Stimulated activated CD8-positive, alpha-beta memory T cell treated with anti-CD3 and anti-CD28 coated beads, Interleukin-12 subunit alpha, Interleukin-12 subunit beta, amount 100 ng/mL, for 24 hours (primary cell): ENCODE data around the gene GCHFR.

ENCODE experiments used
- DNase-seq: peaks from one replicate; pipeline ENCODE4 v3.0.0-alpha.2; 2020; ENCODE audit errors: extremely low read depth

GCHFR gene

DNA sequence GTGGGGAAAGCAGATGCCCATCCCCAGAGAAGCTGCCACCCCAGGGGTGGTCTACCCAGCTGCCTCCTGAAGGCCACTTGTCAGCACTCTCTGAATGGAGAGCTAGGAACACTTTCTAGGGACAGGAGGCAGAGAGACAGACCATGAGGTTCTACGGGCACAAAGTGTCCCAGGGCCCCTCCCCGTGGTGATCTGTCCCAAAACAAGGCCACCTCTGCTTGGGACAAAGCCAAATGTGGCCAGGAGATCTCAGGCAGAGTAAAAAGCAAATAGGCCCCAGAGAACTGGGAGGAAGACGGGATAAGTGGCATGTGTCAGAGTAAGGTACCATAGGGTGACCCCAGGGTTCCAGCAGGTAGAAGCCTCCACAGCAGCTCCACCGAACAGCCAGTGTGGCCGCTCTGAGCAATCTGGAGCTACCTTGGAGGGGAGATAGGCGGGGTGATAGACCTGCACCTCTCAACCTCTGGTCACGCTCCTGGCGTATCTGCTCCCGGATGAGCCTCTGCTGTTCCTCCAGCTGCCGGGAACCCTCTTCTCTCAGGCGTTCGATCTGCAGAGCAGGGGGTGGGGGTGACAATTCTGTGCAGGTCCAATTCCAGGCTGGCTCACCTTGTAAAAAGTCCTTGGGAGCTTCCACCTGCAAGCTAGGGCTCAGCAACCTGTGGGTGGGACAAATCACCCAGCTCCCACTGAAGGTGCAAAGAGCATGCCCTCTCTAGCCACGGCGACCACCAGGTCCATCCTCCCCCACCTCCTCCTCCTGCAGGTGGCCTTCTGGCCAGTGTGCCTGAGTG is 12.1 kb downstream of the GCHFR start:
- no peak for DNase-seq

DNA sequence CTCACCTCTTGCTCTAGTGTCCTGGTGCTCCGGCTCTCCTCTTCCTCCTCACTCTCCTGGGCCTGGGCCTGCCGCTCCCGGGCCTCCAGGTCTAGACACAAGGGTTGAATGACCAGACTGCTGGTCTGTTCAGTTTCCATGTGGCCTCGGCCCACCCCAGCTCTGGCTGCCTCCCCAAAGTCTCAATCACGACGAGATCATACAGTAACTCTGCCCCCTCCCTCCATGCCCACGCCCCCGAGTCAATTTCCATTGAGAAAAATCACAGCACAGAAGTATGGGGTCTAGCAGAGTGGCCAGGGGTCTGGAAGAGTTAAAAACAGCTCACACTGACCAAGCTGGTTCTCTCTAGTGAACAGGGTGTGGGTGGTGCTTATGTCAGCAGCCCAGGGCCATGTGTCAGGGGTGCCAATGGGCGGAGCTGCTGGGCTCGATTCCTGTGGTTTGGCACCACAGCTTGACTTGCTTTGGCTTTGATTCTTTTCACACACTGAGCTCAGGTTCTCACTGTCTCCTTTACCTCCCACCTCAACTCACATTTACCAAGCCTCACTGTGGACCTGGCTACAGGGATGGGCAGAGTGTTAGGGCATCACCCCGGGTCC is 12.8 kb downstream of the GCHFR start:
- DNase-seq = no peak

DNA sequence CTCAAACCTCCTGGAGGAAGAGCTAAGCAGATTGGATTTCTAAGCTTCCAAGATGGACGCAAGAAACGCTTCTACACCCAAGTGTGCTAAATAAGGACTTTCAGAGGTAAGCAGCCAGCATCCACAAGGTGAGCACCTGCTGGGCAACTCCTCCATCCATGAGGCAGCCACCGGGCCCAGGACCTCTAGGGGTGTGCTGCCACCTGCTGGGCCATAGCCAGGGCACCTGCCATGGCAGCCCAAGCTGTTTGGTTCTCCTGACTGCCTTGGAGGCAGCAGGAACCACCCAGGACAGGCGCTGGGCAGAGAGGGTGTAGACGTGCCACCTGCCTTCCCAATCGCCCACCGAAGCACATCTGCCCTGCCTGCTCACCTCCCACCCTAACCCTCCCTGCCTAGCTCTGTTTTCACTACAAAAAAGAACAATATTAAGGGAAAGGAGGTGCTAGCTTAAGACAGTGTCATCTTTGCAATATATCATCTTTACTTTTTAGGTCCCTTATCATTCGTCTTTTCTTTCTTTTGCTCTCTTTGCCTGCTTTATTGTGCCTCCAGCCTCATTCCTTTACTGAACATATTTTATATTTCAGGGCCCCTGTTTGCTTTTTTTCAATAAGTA is 18.9 kb downstream of the GCHFR start:
- no peak for DNase-seq

- no peak for DNase-seq
Measured at GRCh38 chr15:40785164-40785563, 21.3 kb downstream of the GCHFR start.

DNA sequence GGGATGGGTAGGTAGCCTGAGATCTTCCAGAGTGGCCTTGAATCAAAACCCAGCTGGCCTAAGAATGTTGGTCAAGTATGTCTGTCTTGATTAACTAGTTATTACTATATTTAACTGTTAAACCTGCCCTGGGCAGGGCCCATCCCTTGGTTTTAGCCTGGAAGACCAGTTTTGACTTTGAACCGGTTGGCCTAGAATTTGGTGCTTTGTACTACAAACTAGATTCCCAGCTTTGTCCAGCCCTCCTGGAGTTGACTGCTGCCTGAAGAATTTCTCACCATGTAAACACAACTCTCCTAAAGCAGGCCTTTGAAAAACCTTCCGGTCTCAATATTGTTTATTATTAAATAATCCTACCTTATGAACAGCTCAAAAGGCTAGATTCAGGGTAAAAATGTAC is 21.9 kb downstream of the GCHFR start:
- no peak for DNase-seq

DNA sequence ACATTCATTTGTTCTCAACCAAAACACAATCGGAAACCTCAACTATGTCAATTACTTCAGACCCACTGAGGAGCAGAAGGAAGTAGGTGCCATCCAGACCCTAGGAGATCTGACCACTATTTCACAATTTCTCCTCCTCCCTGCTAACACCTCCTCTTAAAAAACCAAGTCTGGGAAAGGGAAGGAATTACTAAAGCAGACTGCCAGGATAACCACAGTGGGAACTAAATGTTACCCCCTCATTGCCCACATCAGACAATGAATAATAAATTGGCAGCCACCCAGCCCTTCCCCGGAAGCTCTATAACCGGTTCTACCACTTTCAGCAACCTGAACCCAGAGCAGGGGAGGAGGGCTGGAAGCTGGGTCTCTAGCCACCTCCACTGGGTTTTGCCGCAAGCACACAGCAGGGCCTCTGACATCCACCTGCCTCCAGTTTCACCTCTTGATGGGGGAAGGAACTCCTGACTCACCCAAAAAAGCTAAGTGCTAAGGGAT is 23.5 kb downstream of the GCHFR start:
- DNase-seq = no peak

DNA sequence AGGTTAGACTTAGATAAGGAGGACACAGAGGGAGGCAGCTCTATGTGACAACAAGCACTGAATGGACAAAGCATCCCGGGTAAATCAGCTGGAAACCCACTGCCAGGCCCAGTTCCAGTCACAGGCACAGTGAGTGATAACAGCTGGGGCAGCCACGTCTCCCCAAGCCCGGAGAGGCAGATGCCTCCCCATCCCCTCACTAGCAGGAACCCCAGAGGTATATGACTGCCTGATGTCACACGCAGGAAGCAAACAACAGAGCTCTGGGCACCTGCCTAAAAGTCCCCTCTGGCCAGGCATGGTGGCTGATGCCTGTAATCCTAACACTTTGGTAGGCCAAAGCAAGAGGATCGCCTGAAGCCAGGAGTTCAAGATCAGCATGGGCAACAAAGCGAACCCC is 24.1 kb downstream of the GCHFR start:
- DNase-seq = no peak

GRCh38 chr15:40789119-40789518 is 25.3 kb downstream of the GCHFR start:
- no peak for DNase-seq

GRCh38 chr15:40789999-40790398 is 26.1 kb downstream of the GCHFR start:
- no peak for DNase-seq

GRCh38 chr15:40790718-40791117 is 26.9 kb downstream of the GCHFR start:
- no peak for DNase-seq

GRCh38 chr15:40792394-40792793 is 28.5 kb downstream of the GCHFR start:
- no peak for DNase-seq

DNA sequence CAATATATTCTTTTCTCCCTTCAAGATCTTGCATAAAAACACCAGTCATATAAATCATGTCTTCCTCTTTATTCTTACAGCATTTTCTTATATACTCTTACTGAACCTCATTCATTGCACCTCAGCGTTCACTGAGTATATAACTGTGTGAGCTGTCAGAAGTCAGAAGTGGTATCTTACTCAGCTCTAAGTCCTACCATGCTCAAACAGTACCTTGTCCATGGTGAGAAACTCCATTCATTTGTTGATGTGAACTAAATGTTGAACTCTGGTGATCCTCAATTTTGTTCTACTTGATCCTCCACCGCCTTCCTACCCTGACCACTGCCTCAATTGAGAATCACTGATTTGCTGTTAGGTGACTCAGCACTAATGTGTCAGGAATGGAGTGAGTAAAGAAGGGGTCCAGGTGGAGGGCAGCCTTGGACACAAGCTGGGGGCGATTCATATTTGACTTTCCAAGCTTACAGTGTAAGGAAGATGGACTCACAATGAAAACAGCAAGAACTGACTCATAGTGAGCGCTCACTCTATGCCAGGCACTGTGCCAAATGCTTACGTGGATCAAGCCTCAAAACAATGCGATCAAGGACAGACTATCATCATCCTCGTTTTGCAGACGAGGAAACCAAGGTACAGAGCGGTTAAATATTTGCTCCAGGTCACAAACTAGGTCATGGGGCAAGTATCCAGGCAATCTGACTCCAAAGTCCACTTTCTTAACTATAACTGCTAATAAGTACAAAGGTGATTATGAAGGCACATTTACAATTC is 29.5 kb downstream of the GCHFR start:
- DNase-seq = no peak

DNA sequence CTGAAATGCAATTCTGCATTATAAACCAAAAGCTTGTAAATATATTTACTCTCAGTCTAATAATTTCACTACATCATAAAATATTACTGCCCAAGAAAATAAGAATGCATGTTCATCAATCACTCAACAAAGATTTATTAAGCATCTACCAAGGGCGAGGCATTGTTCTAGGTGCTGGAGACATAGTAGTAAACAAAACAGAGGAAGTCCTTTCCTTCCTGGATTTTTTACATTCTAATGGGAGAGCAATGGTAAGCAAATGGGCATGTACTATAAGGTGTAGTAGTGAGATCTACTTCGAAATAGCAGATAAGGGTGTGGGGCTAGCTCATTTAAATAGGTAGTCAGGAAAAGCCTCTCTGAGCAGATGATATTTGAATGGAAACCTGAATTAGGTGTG is 32.2 kb downstream of the GCHFR start:
- DNase-seq = no peak

DNA sequence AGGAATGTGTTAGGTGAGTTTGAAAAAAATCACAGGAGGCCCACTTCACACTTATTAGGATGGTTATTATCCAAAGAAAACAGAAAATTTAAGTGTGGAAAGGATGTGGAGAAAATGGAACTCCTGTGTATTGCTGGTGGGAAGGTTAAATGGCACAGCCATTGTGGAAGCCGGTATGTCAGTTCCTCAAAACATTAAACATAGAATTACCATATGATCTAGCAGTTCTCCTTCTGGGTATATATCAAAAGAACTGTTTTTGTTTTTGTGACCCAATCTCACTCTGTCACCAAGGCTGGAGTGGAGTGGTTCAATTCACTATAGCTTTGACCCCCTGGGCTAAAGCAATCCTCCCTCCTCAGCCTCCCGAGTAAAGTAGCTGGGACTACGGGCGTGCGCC is 32.6 kb downstream of the GCHFR start:
- no peak for DNase-seq

GRCh38 chr15:40799523-40799922 is 35.7 kb downstream of the GCHFR start:
- DNase-seq = no peak

GRCh38 chr15:40803076-40803475 is 39.2 kb downstream of the GCHFR start:
- no peak for DNase-seq

- no peak for DNase-seq
Measured at GRCh38 chr15:40803688-40804087, 39.8 kb downstream of the GCHFR start.

- DNase-seq = no peak
Measured at GRCh38 chr15:40806672-40807027, 42.8 kb downstream of the GCHFR start.

- peak; percentile 84 for DNase-seq
Measured at GRCh38 chr15:40807028-40807887, 43.4 kb downstream of the GCHFR start, which contains the start of the genes DNAJC17 and ZFYVE19. DNAJC17 (minus strand) TSS chr15:40807473; CDS start chr15:40807446, 27 bp downstream. ZFYVE19 (plus strand) TSS chr15:40807089; CDS start chr15:40807590, 501 bp downstream.

DNA sequence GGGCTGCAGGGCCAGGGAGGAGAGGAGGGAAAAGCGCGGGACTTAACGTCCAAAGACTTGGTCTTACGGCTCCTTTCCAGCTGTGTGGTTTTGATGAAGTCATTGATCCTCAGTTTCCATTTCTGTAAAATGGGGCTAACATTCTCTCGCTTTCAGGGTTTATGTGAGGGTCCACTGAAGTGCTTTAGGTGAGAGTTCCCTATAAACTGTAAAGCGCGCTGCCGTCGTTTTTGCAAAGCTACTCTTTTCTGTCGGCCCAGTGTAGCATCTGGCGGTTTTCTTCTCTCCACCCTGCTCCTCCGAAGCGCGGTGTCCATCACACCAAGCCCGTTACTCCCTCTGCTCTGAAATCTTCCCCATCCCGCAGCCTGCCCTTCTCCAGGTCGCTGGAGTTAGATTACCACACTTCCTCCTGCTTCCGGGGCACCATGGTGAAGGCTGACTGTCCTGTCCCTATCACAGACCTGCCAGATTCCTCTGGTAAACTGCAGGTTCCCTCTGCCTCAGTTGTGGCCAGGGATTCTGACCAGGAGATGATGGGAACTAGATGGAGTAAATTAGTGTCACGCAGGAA is 44.1 kb downstream of the GCHFR start:
- no peak for DNase-seq
